T47D (cell line): ENCODE results near the gene FAM168A.

ENCODE experiments used
- DNase-seq, 2 experiments: peaks; one replicate each; pipeline versions ENCODE4 v3.0.0 to v3.0.0-alpha.2; 2011 to 2012; ENCODE audit warnings: low read depth in 1 of 2, low spot score in 1 of 2
- JUND ChIP-seq: IDR thresholded peaks from 2 replicates; pipeline ENCODE4 v1.6.1; 2012; ENCODE audit warnings: low read depth
- in situ Hi-C: cut with HindIII; loops from 2 replicates; pipeline ENCODE4 v1.10.0; 2016; ENCODE audit warnings: low sequenced_read_pairs, low pct_unique_long_range_greater_than_20kb

FAM168A gene

GRCh38 chr11:73564903-73565302 lies 33.0 kb downstream of the FAM168A start:
- TF ChIP-seq JUND: no peak
- no peak for DNase-seq
- in situ Hi-C loops: no loop called here

- TF ChIP-seq JUND: no peak
- in situ Hi-C loops: no loop called here
- no peak for DNase-seq
These were observed 34.2 kb downstream of the FAM168A start for GRCh38 chr11:73563539-73564200.

- TF ChIP-seq JUND: no peak
- in situ Hi-C loops: no loop called here
- DNase-seq: no peak
These were observed 38.2 kb downstream of the FAM168A start for GRCh38 chr11:73559743-73560142.

GRCh38 chr11:73556966-73557365 lies 40.9 kb downstream of the FAM168A start:
- DNase-seq: no peak
- TF ChIP-seq JUND: no peak
- in situ Hi-C loops: no loop called here

- in situ Hi-C loops: no loop called here
These were observed 42.3 kb downstream of the FAM168A start for GRCh38 chr11:73555615-73556014.

GRCh38 chr11:73554671-73555320 lies 43.1 kb downstream of the FAM168A start:
- TF ChIP-seq JUND: no peak
- in situ Hi-C loops: no loop called here
- DNase-seq: no peak

More at GRCh38 chr11:73555615-73556014, 42.3 kb downstream of the FAM168A start:
- no peak for DNase-seq
- TF ChIP-seq JUND: no peak

GRCh38 chr11:73553266-73553665 lies 44.6 kb downstream of the FAM168A start:
- no peak for DNase-seq
- TF ChIP-seq JUND: no peak
- in situ Hi-C loops: no loop called here

GRCh38 chr11:73551677-73552076 lies 46.2 kb downstream of the FAM168A start:
- no peak for TF ChIP-seq JUND
- DNase-seq: no peak
- in situ Hi-C loops: no loop called here

GRCh38 chr11:73549376-73549775 lies 48.5 kb downstream of the FAM168A start:
- no peak for TF ChIP-seq JUND
- in situ Hi-C loops: no loop called here
- DNase-seq: no peak

- no peak for TF ChIP-seq JUND
- in situ Hi-C loops: no loop called here
- no peak for DNase-seq
These were observed 50.0 kb downstream of the FAM168A start for GRCh38 chr11:73547706-73548595.

GRCh38 chr11:73542175-73542574 lies 55.7 kb downstream of the FAM168A start:
- in situ Hi-C loops: no loop called here
- DNase-seq: no peak
- TF ChIP-seq JUND: no peak

- no peak for DNase-seq
- in situ Hi-C loops: no loop called here
- TF ChIP-seq JUND: no peak
These were observed 58.3 kb downstream of the FAM168A start for GRCh38 chr11:73539506-73540084.
